NCI-H345 (cell line): Measurements from ENCODE around the gene SETD1B.
"Not testable (repeated sequence)": the region's sequence is repeated elsewhere in the genome, so short reads cannot be mapped to it uniquely, and the experiment has no call there.

ENCODE experiments used
- DNase-seq: peaks from one replicate; lab custom pipeline; 2025; lab: John Stamatoyannopoulos, UW

SETD1B gene

GRCh38 chr12:121780429-121780828 is 23.4 kb upstream of the SETD1B start:
- no peak for DNase-seq

GRCh38 chr12:121781484-121781997 is 22.3 kb upstream of the SETD1B start:
- DNase-seq = peak; percentile 40

GRCh38 chr12:121781998-121782979 is 21.5 kb upstream of the SETD1B start:
- peak; percentile 40 for DNase-seq

- no peak for DNase-seq
Measured at GRCh38 chr12:121783766-121784165, 20.0 kb upstream of the SETD1B start.

GRCh38 chr12:121784460-121784859 is 19.3 kb upstream of the SETD1B start:
- no peak for DNase-seq

- DNase-seq = no peak
Measured at GRCh38 chr12:121786440-121786825, 17.4 kb upstream of the SETD1B start.

DNA sequence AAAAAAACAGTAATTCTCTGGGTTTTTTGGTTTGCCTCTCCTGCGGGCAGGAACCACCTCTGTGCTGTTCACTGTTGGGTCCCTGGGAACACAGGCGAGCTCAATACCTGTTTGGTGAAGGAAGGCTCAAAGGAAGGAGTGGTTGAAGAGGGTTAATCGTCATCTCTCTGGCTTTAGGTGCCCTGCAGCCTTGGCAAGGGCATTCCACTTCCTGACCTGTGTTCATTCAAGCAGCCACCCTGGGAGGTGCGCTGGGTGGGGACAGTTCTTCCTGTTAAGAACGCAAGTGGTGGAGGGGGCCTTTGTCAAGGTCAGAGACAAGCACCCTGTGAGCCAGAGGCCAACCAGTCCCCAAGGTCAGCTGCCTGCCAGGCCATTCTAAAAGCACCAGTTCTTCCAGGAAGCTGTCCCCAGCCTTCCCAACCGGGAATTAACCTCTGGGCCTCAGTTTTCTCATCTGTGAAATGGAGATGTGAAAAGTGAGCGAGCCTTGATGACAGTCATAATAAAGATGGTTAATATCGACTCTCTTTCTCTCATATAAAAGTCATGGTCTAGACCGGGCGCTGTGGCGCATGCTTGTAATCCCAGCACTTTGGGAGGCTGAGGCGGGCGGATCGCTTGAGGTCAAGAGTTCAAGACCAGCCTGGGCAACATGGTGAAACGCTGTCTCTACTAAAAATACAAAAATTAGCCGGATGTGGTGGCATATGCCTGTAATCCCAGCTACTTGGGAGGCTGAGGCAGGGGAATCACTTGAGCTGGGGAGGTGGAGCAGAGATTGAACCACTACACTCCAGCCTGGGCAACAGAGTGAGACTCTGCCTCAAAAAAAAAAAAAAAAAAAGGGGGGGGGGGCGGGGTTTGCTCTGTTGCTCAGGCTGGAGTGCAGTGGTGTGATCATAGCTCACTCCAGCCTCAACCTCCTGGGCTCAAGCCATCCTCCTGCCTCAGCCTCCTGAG is 16.5 kb upstream of the SETD1B start:
- no peak for DNase-seq

DNA sequence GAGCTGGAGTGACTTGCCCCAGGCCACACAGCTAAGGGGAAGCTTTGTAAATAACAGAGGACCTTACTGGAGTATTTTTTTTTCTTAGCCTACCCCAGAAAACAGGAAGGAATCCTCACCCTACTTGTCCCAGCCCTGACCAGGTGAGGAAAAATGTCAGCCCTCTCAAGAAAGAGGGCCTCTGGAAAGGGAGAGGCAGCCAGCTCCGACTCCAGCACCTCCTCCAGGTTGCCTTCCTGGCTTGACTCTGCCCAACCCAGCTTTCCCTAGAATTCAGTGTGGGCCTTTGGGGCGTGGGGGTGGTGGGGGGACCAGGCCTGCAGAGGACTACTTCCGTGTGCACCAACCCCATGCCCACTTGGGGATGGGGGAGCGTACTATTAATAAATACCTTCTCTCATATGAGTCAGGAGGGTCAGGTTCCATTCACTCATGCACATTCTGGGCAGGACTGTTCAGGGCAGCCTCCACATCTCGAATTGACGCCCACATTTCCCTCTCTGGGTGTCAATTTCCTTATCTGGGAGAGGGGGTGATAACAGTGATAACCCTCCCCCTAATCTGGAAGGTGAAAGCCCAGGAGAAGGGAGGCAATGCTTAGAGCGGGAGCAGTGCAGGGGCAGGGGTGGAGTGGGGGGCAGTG is 15.5 kb upstream of the SETD1B start:
- no peak for DNase-seq

DNA sequence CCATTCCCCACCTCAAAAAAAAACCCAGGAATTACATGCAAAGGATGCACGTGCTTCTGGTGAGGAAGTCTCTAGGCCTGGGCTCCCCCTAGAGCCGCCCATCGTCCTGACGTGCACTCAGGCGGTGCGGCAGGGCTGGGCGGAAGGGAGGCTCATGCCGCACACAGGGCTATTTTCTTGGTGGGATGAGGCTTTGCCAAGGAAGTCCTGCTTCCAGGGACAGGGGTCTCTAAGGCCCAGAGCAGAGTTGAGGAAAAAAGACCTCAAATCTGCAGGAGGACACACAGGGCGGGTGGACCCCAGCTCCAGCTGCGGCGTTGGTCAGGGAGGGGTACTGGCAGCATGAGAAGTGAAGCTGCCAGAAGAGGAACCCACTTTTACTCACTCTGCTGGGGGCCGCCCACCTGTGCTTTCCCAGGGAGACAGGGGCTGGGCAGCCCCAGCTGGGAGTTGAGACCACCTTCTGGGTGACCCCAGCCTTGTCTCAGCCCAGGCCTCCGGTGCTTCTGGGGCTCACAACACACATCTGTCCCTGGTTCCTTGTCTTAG is 14.5 kb upstream of the SETD1B start:
- DNase-seq = no peak

GRCh38 chr12:121789800-121790728 is 13.7 kb upstream of the SETD1B start:
- DNase-seq = no peak

DNA sequence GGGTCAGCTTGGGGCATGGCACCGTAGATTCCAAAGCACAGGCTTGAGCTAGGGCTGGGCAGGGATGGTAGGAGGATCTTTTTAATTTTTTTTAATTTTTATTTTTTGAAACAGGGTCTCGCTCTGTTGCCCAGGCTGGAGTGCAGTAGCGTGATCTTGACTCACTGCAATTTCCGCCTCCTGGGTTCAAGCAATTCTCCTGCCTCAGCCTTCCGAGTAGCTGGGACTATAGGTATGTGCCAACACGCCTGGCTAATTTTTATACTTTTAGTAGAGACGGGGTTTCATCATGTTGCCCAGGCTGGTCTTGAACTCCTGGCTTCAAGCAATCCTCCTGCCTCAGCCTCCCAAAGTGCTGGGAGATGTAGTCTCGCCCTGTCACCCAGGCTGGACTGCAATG is 13.0 kb upstream of the SETD1B start:
- not testable (repeated sequence) for DNase-seq

- no peak for DNase-seq
Measured at GRCh38 chr12:121791671-121792551, 11.9 kb upstream of the SETD1B start.

- DNase-seq = no peak
Measured at GRCh38 chr12:121792607-121793439, 11.0 kb upstream of the SETD1B start.

DNA sequence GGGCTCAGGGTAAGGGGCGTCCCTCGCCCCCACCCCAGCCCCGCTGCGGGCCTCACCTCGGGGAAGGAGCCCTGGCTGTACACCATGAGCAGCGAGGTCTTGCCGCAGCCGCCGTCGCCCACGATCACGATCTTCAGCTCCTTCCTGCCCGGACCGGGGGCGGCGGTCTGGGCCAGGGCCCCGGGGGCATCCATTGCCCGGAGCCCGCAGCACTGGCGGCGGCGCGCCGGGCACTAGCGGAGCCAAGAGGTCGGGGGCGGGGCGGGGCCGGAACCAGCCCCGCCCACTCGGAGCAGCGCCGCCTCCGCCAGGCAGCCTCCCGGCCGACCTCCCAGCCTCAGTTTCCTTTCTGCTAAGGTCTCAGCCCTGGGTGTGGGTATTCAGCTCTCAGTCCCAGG is 10.4 kb upstream of the SETD1B start, which contains the start of gene RHOF:
Gene RHOF, minus strand, starts transcription at position 249 of the 398 bp plus-strand sequence. Its CDS starts 55 bp downstream, at position 194.
- DNase-seq = no peak

DNA sequence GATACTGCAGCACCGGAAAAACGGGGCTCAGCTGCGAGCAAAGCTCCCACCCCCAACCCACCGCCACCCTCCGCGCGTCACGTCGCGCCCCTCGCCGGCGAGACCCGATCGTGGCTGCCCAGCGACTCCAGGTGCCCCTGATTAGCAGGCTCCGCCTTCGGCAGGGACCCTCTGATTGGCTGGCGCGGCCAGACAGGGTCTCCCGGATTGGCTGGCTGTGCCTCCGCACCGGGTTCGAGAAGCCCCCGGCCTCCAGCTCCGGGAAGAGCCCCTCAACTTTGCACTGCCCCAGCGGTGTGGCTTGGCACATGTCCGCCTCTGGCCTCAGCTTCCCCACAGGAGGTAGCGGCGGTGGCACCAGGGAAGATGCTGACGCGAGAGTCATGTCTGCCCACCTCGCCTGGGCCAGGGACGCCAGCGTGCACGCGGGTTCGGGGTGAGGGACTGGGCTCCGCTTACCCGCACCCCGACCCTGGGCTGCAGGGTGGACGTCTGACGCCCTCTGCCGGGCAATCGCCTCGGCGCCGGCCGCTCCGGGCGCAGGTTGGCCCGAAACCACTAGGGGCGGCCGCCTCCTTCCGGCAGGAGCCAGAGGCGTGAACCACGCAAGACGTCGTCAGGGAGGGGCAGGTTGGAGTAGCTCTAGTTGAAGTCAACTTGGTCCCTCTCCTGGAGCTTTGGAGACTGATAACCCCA is 9.8 kb upstream of the SETD1B start:
- DNase-seq = peak; percentile 79

DNA sequence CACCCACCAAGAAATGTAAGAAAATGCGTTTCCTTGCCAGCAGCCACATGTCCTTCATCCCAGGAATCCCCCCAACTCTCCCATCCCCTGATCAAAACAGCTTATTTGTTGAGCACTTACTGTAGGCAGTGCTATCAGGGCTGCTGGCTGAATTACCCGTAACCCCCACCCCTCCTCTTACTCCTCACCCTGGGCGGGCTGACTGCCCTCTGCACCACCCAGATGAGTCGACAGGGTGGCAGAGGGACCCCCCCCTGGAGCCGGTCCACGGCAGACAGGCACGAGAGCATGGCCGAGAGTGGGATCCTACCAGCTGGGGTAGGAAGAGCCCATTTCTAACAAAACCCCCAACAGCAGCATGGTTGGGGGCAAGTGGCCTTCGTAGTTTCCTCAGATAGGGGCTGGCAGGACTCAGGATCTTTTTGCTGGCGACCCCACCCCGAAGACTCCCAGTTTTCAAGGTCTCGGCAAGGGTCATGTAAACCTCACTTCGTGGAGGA is 9.2 kb upstream of the SETD1B start:
- peak; percentile 67 for DNase-seq
